OCI-LY1 (cell line): Measurements from ENCODE around the gene FDX1.

ENCODE experiments used
- EZH2 ChIP-seq: fragments of 200-600 bp; sonication (generic), shearing (Covaris generic); IDR thresholded peaks from 2 replicates; pipeline ENCODE4 v1.8.0; 2017; ENCODE audit warnings: borderline replicate concordance, mixed run types, mild to moderate bottlenecking, antibody characterized with exemption, low read length, moderate library complexity, mixed read lengths
- TF ChIP-seq, protein P1 (sequence below): fragments of 200-600 bp; sonication (generic), shearing (Covaris generic); IDR thresholded peaks from 2 replicates; pipeline ENCODE4 v1.5.1; 2017; ENCODE audit warnings: mild to moderate bottlenecking, antibody characterized with exemption, low read length, moderate library complexity, mixed read lengths

DNA sequence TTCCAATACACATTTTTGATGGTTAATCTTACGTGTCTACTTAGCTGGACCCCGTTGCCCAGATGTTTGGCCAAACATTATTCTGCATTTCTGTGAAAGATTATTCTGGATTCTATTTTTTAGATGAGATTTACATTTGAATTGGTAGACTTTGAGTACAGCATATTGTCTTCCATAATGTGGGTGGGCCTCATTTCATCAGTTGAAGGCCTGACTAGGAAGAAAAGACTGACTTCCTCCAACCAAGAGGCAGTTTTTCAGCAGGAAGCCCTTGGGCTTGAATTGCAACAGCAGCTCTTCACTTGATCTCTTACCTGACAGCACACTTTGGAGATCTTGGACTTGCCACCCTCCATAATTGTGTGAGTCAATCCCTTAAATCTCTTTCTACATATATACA is 58.7 kb downstream of the FDX1 start:
- TF ChIP-seq, protein P1, sequence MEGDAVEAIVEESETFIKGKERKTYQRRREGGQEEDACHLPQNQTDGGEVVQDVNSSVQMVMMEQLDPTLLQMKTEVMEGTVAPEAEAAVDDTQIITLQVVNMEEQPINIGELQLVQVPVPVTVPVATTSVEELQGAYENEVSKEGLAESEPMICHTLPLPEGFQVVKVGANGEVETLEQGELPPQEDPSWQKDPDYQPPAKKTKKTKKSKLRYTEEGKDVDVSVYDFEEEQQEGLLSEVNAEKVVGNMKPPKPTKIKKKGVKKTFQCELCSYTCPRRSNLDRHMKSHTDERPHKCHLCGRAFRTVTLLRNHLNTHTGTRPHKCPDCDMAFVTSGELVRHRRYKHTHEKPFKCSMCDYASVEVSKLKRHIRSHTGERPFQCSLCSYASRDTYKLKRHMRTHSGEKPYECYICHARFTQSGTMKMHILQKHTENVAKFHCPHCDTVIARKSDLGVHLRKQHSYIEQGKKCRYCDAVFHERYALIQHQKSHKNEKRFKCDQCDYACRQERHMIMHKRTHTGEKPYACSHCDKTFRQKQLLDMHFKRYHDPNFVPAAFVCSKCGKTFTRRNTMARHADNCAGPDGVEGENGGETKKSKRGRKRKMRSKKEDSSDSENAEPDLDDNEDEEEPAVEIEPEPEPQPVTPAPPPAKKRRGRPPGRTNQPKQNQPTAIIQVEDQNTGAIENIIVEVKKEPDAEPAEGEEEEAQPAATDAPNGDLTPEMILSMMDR, result no peak
- TF ChIP-seq EZH2, result no peak
